Kidney epithelial cell (primary cell): ENCODE data around the gene MAN1C1. TPM values are rescaled to one million over a fixed set of nuclear protein-coding genes. Genes with fewer than 3 reads are reported as not detected.

ENCODE experiments used
- DNase-seq: peaks from one replicate; pipeline ENCODE4 v3.0.0-alpha.2; 2010; ENCODE audit warnings: low read depth
- H3K27me3 ChIP-seq: 2 replicates; pipeline ENCODE4 v1.6.0; 2011; ENCODE audit warnings: low read length; ENCODE audit not compliant: control insufficient read depth, insufficient read depth
- H3K36me3 ChIP-seq: 2 replicates; pipeline ENCODE4 v1.5.1; 2011; ENCODE audit warnings: low read length; ENCODE audit not compliant: control insufficient read depth, insufficient read depth
- H3K4me3 ChIP-seq: 2 replicates; pipeline ENCODE4 v1.5.1; 2011; ENCODE audit warnings: low read depth, mild to moderate bottlenecking, control low read depth, low read length
- total RNA-seq: library from RNA; depleted of rRNA; stranded (reverse); fragments of >200 nt; gene quantifications from 2 replicates; pipeline ENCODE4 v1.2.3, GENCODE V29; 2015
- TF ChIP-seq, protein P1 (sequence below): IDR thresholded peaks from 2 replicates; pipeline ENCODE4 v1.5.1; 2011; ENCODE audit warnings: mild to moderate bottlenecking, moderate library complexity, low read length, control low read depth, inconsistent platforms; ENCODE audit not compliant: insufficient read depth, poor library complexity, severe bottlenecking

Gene MAN1C1
- total RNA-seq, 1 donor from 2014 or later = 1.4 TPM

DNA sequence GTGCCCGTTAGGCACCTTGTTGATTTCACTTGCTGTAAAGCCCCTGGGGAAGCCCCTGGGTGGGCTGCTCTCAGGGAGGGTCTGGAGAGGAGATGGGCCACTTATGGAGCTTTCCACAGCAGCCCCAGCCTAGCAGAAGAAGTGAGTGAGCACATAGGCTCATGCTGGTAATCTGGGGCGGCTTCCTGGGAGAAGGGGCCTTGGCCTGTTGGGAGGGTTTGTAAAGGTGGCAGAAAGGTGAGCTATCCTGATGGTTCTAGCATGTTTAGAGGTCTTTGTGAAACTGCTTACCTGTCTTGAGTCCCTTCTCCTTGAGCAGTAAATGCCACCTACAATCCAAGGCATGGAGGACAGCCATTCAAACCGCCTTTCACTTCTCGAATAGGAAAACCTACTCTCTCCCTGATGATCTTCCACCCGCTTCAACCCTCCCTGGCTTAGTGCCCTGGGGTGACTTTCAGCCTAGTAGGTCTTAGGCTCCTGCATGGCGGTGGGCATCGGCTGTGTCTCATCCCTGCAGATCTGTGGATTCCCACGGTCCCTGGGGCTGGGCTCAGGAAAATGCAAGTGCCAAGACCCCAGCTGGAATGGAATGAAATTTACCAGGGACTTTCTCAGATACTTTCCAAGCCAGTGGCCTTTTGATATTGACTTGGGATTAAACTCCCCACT, 95.8 kb downstream of the MAN1C1 start:
- DNase-seq = no peak
- Histone ChIP-seq H3K27me3 (no peaks in the 10 kb centered on the region), H3K4me3 (no peak overlapping the region), H3K36me3 (no peaks in the 10 kb centered on the region)
- TF ChIP-seq, protein P1, sequence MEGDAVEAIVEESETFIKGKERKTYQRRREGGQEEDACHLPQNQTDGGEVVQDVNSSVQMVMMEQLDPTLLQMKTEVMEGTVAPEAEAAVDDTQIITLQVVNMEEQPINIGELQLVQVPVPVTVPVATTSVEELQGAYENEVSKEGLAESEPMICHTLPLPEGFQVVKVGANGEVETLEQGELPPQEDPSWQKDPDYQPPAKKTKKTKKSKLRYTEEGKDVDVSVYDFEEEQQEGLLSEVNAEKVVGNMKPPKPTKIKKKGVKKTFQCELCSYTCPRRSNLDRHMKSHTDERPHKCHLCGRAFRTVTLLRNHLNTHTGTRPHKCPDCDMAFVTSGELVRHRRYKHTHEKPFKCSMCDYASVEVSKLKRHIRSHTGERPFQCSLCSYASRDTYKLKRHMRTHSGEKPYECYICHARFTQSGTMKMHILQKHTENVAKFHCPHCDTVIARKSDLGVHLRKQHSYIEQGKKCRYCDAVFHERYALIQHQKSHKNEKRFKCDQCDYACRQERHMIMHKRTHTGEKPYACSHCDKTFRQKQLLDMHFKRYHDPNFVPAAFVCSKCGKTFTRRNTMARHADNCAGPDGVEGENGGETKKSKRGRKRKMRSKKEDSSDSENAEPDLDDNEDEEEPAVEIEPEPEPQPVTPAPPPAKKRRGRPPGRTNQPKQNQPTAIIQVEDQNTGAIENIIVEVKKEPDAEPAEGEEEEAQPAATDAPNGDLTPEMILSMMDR = no peak

DNA sequence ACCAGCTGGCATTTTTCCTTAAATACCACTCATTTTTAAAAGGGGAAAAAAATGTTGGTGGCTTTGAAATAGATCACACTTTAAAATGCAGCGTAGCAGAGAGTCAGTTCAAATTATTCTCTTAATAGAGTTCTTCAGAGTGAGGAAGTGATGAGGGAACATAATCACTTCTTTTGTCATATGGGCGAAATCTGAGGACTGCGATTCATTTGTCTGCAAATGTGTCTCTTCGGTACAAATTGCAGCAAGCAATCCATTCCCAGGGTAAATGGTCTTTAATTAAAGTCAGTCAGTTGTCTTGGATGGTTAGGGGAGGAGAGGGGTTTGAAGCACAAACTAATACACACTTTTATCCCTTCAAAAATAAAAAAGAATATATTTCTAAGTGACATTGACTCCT, 97.4 kb downstream of the MAN1C1 start:
- DNase-seq = no peak
- Histone ChIP-seq H3K27me3 (no peaks in the 10 kb centered on the region), H3K4me3 (no peak overlapping the region), H3K36me3 (no peaks in the 10 kb centered on the region)
- TF ChIP-seq, protein P1 = no peak

DNA sequence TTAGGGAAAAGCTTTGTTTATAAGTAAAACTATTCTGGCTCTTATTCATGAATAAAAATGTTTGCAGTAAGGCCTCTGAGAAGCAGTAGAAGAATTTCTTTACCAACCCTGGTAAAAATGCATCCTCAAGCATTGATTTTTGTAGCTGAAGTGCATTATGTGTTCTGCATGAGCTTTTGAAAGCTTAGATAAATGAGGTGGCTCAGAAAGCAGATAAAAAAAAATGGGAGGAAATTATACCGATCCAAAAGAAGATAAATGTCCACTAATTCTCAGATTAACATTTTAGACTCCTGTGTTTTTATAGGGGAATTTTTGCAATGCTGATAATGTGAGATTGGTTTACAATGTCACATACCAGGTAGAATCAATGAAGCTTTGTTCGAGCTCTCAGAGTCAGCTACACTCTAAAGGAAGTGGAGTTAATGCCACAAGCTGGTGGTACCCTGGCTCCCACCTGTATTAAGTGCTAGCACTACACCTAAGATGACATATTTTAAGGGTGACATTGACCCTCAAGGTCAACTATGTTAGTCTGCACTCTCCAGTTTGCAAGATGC, 97.9 kb downstream of the MAN1C1 start:
- Histone ChIP-seq H3K36me3 (no peaks in the 10 kb centered on the region), H3K27me3 (no peaks in the 10 kb centered on the region), H3K4me3 (no peak overlapping the region)
- DNase-seq = no peak
- TF ChIP-seq, protein P1 = no peak

DNA sequence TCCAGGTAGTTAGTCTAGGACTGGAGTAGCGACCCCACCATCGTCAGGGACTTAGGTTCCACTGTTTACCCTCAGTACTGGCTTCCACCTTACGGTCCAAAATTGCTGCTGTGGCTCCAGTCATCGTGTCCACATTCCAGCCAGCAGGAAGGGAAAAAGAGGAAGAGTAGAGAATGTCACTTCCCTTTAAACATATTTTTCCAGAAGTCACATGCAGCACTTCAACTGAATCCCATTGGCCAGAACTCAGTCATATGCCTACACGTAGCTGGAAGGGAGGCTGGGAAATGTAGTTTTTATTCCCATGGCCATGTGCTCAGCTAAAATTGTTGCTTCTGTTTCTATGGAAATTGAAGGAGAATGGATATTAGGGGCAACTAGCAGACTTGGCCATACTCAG, 99.3 kb downstream of the MAN1C1 start:
- TF ChIP-seq, protein P1 = no peak
- H3K27me3 ChIP-seq = no peaks in the 10 kb centered on the region
- no peak overlapping the region for H3K4me3 ChIP-seq
- DNase-seq = no peak
- no peaks in the 10 kb centered on the region for H3K36me3 ChIP-seq

DNA sequence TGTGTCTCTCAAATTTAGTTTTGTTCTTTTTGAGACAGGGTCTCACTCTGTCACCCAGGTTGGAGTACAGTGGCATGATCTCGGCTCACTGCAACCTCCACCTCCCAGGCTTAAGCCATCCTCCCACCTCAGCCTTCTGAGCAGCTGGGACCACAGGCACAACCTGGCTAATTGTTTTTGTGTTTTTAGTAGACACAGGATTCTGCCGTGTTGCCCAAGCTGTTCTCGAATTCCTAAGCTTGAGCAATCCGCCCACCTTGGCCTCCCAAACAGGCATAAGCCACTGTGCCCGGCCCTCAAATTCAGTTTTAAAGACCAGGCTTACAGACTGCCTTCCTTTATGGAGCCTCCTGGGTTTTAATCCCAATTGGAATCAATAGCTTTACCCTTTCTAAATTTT, 99.7 kb downstream of the MAN1C1 start:
- no peak overlapping the region for H3K4me3 ChIP-seq
- TF ChIP-seq, protein P1 = no peak
- no peaks in the 10 kb centered on the region for H3K27me3 ChIP-seq
- DNase-seq = no peak
- no peaks in the 10 kb centered on the region for H3K36me3 ChIP-seq

DNA sequence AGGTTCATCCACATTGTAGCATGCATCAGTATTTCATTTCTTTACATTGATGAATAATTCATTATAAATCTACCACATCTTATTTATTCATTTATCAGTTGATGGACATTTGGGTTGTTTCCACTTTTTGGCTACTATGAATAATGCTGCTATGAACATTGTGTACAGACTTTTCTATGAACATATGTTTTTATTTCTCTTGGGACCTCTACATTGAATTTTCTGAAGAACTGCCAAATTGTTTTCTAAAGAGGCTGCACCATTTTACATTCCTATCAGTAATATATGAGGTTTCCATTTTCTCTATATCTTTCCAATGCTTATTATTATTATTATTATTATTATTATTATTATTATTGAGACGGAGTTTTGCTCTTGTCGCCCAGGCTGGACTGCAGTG, 102.1 kb downstream of the MAN1C1 start:
- TF ChIP-seq, protein P1 = no peak
- H3K27me3 ChIP-seq = no peaks in the 10 kb centered on the region
- no peak for DNase-seq
- H3K36me3 ChIP-seq = no peaks in the 10 kb centered on the region
- H3K4me3 ChIP-seq = no peak overlapping the region
